Motor neuron (in vitro differentiated cells): Measurements from ENCODE around the gene MTERF1. TPM values are rescaled to one million over a fixed set of nuclear protein-coding genes. Genes with fewer than 3 reads are reported as not detected.

Experiments
- ATAC-seq, 8 experiments: fragments of 200-7000 bp; cut with Tn5 transposase; replicated peaks in 6 of 8; 2 replicates each; pipeline ENCODE4 v1.8.0; 2021; ENCODE audit warnings: mild to moderate bottlenecking in 8 of 8, moderate library complexity in 8 of 8
- H3K27ac ChIP-seq, 2 donors: fragments of 250-450 bp; sonication (Bioruptor Pico); 2 replicates each; pipeline ENCODE4 v1.9.0; 2021; ENCODE audit warnings: antibody characterized with exemption in 2 of 2, mild to moderate bottlenecking in 2 of 2, moderate library complexity in 1 of 2
- H3K4me1 ChIP-seq, 2 donors: fragments of 250-450 bp; sonication (Bioruptor Pico); replicated peaks in 1 of 2; 2 replicates each; pipeline ENCODE4 v1.6.1; 2021; ENCODE audit warnings: antibody characterized with exemption in 2 of 2, mild to moderate bottlenecking in 2 of 2, moderate library complexity in 1 of 2
- H3K4me3 ChIP-seq, 5 donors: fragments of 250-450 bp; sonication (Bioruptor Pico); 2 replicates each; pipeline ENCODE4 v1.9.0; 2021; ENCODE audit warnings: antibody characterized with exemption in 5 of 5, mild to moderate bottlenecking in 5 of 5, moderate library complexity in 4 of 5
- WGBS, 10 experiments: fragments of 450-650 bp; shearing (Covaris generic); methylation state at CpG; one replicate each; pipeline ENCODE4 v1.0.0; 2022; 5-methylcytosine and 5-hydroxymethylcytosine counted together
- in situ Hi-C, 9 experiments: fragments of 400-800 bp; cut with MboI; loops; one replicate each; pipeline ENCODE4 v1.15.0; 2021; ENCODE audit warnings: low sequenced_read_pairs in 9 of 9, low pct_unique_long_range_greater_than_20kb in 2 of 9; ENCODE audit not compliant: unreplicated experiment in 9 of 9
- total RNA-seq, 8 experiments: library from RNA; unstranded; fragments of 300-600 nt; gene quantifications; 2 replicates each; pipeline versions ENCODE4 v1.2.3 to v1.2.4, GENCODE V29; 2022

MTERF1 gene, protein sequence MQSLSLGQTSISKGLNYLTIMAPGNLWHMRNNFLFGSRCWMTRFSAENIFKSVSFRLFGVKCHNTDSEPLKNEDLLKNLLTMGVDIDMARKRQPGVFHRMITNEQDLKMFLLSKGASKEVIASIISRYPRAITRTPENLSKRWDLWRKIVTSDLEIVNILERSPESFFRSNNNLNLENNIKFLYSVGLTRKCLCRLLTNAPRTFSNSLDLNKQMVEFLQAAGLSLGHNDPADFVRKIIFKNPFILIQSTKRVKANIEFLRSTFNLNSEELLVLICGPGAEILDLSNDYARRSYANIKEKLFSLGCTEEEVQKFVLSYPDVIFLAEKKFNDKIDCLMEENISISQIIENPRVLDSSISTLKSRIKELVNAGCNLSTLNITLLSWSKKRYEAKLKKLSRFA
- total RNA-seq, result 10 to 100 TPM; 12.3 to 22.3 (median 15.8) TPM

GRCh38 chr7:91880413-91881241, at the start of gene MTERF1:
MTERF1 (minus strand) TSS chr7:91880702; CDS start chr7:91880083, 619 bp downstream.
- in situ Hi-C loops, result loop anchor here in 2 of 9 experiments (25.0 kb wide), 2 partner anchors 157 to 793 kb away; no protein-coding TSS in a partner anchor
- Histone ChIP-seq H3K4me1 (peaks cover 0 to 7% of the 10 kb centered on the region in 2 donors), H3K4me3 (peak within 1 kb of the TSS; percentile 56 to 75 (median 67)), H3K27ac (no peak within 1 kb of the TSS)
- WGBS, 10 experiments, result 0 to 42% (median 15%) methylated on average over 2 to 14 of the region's 43 CpGs
- ATAC-seq, result peak; percentile 95 to 99 (median 98)

- Histone ChIP-seq H3K27ac (no peak overlapping the region), H3K4me3 (no peak overlapping the region), H3K4me1 (no peaks in the 10 kb centered on the region)
- 39 to 100% (median 83%) methylated on average over 1 to 3 of the region's 3 CpGs; no CpG with 5 or more reads in 1 of the 10 experiments for WGBS, 10 experiments
- no peak for ATAC-seq
- in situ Hi-C loops, result no loop called here
Observed at GRCh38 chr7:91929463-91929862, 49.0 kb upstream of the MTERF1 start.

DNA sequence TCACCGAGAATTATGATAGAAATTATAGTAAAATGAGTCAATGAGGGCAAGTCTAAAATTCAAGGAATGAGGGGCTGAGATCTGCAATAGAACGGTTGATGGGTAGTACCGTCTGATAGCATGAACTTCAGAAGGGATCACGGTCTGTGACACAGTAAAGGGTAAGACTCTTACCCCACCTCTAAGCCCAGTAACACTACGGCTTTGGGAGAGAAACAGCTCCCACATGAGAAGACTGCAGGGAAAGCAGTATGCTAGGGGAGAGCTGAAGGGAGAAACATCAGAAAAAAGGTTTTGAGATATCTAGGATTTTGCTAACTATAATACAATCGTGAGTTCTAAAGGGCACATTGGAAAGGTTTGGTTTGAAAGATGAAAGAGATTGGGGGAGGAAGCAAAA, 47.4 kb upstream of the MTERF1 start:
- 34 to 89% (median 69%) methylated on average over 1 to 6 of the region's 6 CpGs for WGBS, 10 experiments
- ATAC-seq, result no peak
- in situ Hi-C loops, result no loop called here
- no peak overlapping the region for H3K4me3 ChIP-seq
- no peaks in the 10 kb centered on the region for H3K4me1 ChIP-seq
- no peak overlapping the region for H3K27ac ChIP-seq

GRCh38 chr7:91922857-91923256, 42.4 kb upstream of the MTERF1 start:
- Histone ChIP-seq H3K4me1 (no peaks in the 10 kb centered on the region), H3K4me3 (no peak overlapping the region), H3K27ac (no peak overlapping the region)
- in situ Hi-C loops, result no loop called here
- no peak for ATAC-seq
- 25 to 89% (median 60%) methylated on average over 1 to 4 of the region's 4 CpGs for WGBS, 10 experiments

- WGBS, 10 experiments, result 0 to 100% (median 67%) methylated on average over 1 of the region's 1 CpG; no CpG with 5 or more reads in 1 of the 10 experiments
- in situ Hi-C loops, result no loop called here
- H3K27ac ChIP-seq, result no peak overlapping the region
- no peaks in the 10 kb centered on the region for H3K4me1 ChIP-seq
- no peak for ATAC-seq
- H3K4me3 ChIP-seq, result no peak overlapping the region
Observed at GRCh38 chr7:91918356-91918755, 37.9 kb upstream of the MTERF1 start.

- in situ Hi-C loops, result no loop called here
- ATAC-seq, result no peak
- Histone ChIP-seq H3K4me3 (no peak overlapping the region), H3K27ac (no peak overlapping the region), H3K4me1 (no peaks in the 10 kb centered on the region)
- whole genome bisulfite sequencing, 10 experiments, result 20 to 80% (median 73%) methylated on average over 1 of the region's 1 CpG; no CpG with 5 or more reads in 6 of the 10 experiments
Observed at GRCh38 chr7:91916051-91916440, 35.5 kb upstream of the MTERF1 start.

GRCh38 chr7:91915401-91916050, 35.0 kb upstream of the MTERF1 start:
- Histone ChIP-seq H3K27ac (no peak overlapping the region), H3K4me3 (no peak overlapping the region), H3K4me1 (no peaks in the 10 kb centered on the region)
- no peak for ATAC-seq
- in situ Hi-C loops, result no loop called here
- WGBS, 10 experiments, result 67 to 100% (median 96%) methylated on average over 1 to 3 of the region's 3 CpGs

DNA sequence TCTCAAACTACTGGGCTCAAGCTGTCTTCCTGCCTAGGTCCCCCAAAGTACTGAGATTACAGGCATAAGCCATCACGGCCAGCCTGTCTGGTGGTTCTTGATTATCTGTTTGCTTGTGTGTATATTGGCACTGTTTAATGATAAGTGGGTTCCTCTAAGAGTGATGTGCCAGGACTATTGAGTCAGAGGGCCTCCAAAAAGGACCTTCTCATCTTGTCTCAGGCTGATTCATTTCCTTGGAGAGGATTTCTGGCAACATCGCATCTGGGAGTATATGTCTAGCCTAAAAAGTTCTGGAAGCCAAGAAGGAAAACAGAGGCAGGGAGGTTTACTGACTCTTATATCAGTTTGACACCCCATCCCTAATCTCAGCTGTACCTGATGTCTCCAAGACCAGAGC, 33.1 kb upstream of the MTERF1 start:
- Histone ChIP-seq H3K27ac (no peak overlapping the region), H3K4me3 (no peak overlapping the region), H3K4me1 (no peaks in the 10 kb centered on the region)
- 20 to 100% (median 86%) methylated on average over 1 to 2 of the region's 2 CpGs; no CpG with 5 or more reads in 3 of the 10 experiments for WGBS, 10 experiments
- in situ Hi-C loops, result no loop called here
- no peak for ATAC-seq

DNA sequence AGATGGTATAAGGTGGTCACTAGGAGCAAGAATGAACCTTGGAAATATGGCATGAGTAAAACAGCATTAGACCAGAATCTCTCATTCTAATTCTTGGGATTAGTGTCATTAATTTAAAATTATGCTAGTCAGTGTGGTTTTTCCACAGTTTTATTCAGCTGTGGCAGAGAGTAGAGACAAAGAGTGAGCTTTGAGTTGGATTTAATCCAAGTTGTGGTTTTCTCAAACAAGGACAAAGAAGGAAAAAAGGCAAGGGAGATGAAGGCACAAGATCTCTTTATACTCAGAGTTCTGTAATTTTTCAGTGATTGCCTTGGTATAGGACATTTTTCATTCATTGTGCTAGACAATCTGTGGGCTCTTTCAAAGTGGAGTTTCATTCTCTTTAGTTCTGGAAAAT, 32.0 kb upstream of the MTERF1 start:
- in situ Hi-C loops, result no loop called here
- Histone ChIP-seq H3K27ac (no peak overlapping the region), H3K4me1 (no peaks in the 10 kb centered on the region), H3K4me3 (no peak overlapping the region)
- ATAC-seq, result peak in 3 of 8 experiments; percentile 21 to 88 (median 37)

DNA sequence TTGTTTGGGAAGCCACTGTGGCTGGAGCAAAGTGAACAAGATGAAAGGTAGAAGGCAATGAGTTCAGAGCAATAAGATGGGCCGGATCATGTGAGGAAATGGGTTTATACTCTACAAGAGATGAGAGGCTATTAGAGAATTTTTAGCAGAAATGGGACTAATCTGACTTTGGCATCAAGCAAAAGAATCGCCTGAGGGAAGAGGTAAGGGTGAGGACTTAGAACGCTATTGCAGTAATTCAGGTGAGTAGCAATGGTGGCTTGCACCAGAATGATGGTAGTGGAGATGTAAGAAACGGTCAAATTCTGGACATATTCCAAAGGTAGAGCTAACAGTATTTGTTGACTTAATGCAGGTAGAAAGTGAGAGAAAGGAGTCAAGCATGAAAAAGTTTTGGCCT, 30.6 kb upstream of the MTERF1 start:
- no peak for ATAC-seq
- in situ Hi-C loops, result no loop called here
- Histone ChIP-seq H3K4me1 (no peaks in the 10 kb centered on the region), H3K4me3 (no peak overlapping the region), H3K27ac (no peak overlapping the region)
- 12 to 95% (median 83%) methylated on average over 2 to 4 of the region's 4 CpGs for WGBS, 10 experiments

- Histone ChIP-seq H3K4me1 (no peaks in the 10 kb centered on the region), H3K4me3 (no peak overlapping the region), H3K27ac (no peak overlapping the region)
- 9 to 78% (median 43%) methylated on average over 1 of the region's 1 CpG; no CpG with 5 or more reads in 3 of the 10 experiments for WGBS, 10 experiments
- in situ Hi-C loops, result no loop called here
- ATAC-seq, result no peak
Observed at GRCh38 chr7:91910171-91910570, 29.7 kb upstream of the MTERF1 start.

DNA sequence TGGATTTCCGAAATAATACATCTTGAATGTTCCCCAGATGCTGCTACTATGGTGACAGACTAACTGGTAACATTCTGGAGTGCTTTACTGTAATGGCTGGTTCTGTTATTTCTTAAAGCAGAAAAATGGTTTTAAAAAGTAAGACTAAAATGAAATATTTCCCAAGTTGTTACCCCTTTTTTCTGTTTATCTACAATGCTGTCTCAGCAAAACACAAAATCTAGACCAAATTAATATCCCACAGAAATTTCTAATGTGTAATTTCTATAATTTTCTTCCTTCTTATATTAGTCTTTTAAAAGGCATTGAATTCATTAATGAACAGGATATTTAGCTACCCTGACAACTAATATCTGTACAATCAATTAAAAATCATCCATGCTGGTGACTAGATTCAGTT, 19.1 kb upstream of the MTERF1 start:
- no peaks in the 10 kb centered on the region for H3K4me1 ChIP-seq
- no peak for ATAC-seq
- 0 to 100% (median 67%) methylated on average over 1 of the region's 1 CpG; no CpG with 5 or more reads in 2 of the 10 experiments for WGBS, 10 experiments
- H3K4me3 ChIP-seq, result no peak overlapping the region
- no peak overlapping the region for H3K27ac ChIP-seq
- in situ Hi-C loops, result loop anchor here in 2 of 9 experiments (25.0 kb wide), 2 partner anchors 138 to 812 kb away; no protein-coding TSS in a partner anchor
